Measurements from ENCODE around the gene SUFU.

GRCh38 chr10:102581401-102581800 is 77.6 kb downstream of the SUFU start:
- TF ChIP-seq ZNF274 (IDR thresholded peaks at IDR 0.05; ENCODE audit: low read depth, low read length), result no peak
- TF ChIP-seq YY1 (IDR thresholded peaks at IDR 0.05; ENCODE audit: insufficient read depth, insufficient read length), result no peak
